Neural progenitor cell (in vitro differentiated cells): ENCODE data around the gene DCLK2. TPM values are rescaled to one million over a fixed set of nuclear protein-coding genes. Genes with fewer than 3 reads are reported as not detected.

Experiments used
- DNase-seq: peaks from one replicate; pipeline ENCODE4 v3.0.0-alpha.2; 2016; ENCODE audit warnings: low spot score
- H2AFZ ChIP-seq: fragments of 200-600 bp; sonication (generic); replicated peaks from 2 replicates; pipeline ENCODE4 v1.6.1; 2016; ENCODE audit warnings: antibody characterized with exemption
- H3F3A ChIP-seq: fragments of 200-600 bp; sonication (generic); 2 replicates; pipeline ENCODE4 v1.6.1; 2016; ENCODE audit warnings: antibody characterized with exemption, low read depth
- H3K27ac ChIP-seq: fragments of 200-600 bp; sonication (generic); 2 replicates; pipeline ENCODE4 v1.5.1; 2016; ENCODE audit warnings: mild to moderate bottlenecking
- H3K27me3 ChIP-seq: fragments of 200-600 bp; sonication (generic); 2 replicates; pipeline ENCODE4 v1.6.1; 2016; ENCODE audit warnings: mild to moderate bottlenecking, moderate library complexity
- H3K36me3 ChIP-seq: fragments of 200-600 bp; sonication (generic); 2 replicates; pipeline ENCODE4 v1.5.1; 2016
- H3K4me1 ChIP-seq: fragments of 200-600 bp; sonication (generic); 2 replicates; pipeline ENCODE4 v1.6.1; 2016; ENCODE audit warnings: mixed run types
- H3K4me2 ChIP-seq: fragments of 200-600 bp; sonication (generic); 2 replicates; pipeline ENCODE4 v1.6.1; 2016
- H3K4me3 ChIP-seq: fragments of 200-600 bp; sonication (generic); 2 replicates; pipeline ENCODE4 v1.5.1; 2016
- H3K79me2 ChIP-seq: fragments of 200-600 bp; sonication (generic); 2 replicates; pipeline ENCODE4 v1.6.1; 2016; ENCODE audit warnings: low read depth
- H3K9ac ChIP-seq: fragments of 200-600 bp; sonication (generic); 2 replicates; pipeline ENCODE4 v1.6.1; 2016
- H3K9me3 ChIP-seq: fragments of 200-600 bp; sonication (generic); 2 replicates; pipeline ENCODE4 v1.5.1; 2016; ENCODE audit warnings: low read depth
- H4K20me1 ChIP-seq: fragments of 200-600 bp; sonication (generic); 2 replicates; pipeline ENCODE4 v1.6.1; 2016; ENCODE audit warnings: low read depth
- H3K27ac Mint-ChIP-seq: 3 replicates; pipeline ENCODE4 v1.8.0; 2021; ENCODE audit warnings: mixed read lengths
- H3K27me3 Mint-ChIP-seq: 2 replicates; pipeline ENCODE4 v1.8.0; 2022; ENCODE audit warnings: low read depth, mild to moderate bottlenecking, inconsistent platforms, moderate library complexity, mixed read lengths; ENCODE audit not compliant: insufficient read depth
- H3K36me3 Mint-ChIP-seq: 3 replicates; pipeline ENCODE4 v1.8.0; 2021; ENCODE audit warnings: mixed read lengths
- H3K4me1 Mint-ChIP-seq: 3 replicates; pipeline ENCODE4 v1.8.0; 2021; ENCODE audit warnings: mixed read lengths
- H3K4me3 Mint-ChIP-seq: 3 replicates; pipeline ENCODE4 v1.8.0; 2021; ENCODE audit warnings: mild to moderate bottlenecking, moderate library complexity, mixed read lengths
- H3K9me3 Mint-ChIP-seq: 3 replicates; pipeline ENCODE4 v1.8.0; 2020; ENCODE audit warnings: mixed read lengths
- CTCF ChIP-seq: fragments of 200-600 bp; sonication (generic); IDR thresholded peaks from 2 replicates; pipeline ENCODE4 v1.5.1; 2017; ENCODE audit warnings: antibody characterized with exemption, mild to moderate bottlenecking
- EZH2 ChIP-seq: fragments of 200-600 bp; sonication (generic); IDR thresholded peaks from 2 replicates; pipeline ENCODE4 v1.6.1; 2017; ENCODE audit warnings: antibody characterized with exemption, mild to moderate bottlenecking, moderate library complexity
- EZH2phosphoT487 ChIP-seq: fragments of 200-600 bp; sonication (generic); IDR thresholded peaks from 2 replicates; pipeline ENCODE4 v1.6.1; 2017; ENCODE audit warnings: antibody characterized with exemption
- total RNA-seq: library from RNA; depleted of rRNA; stranded (reverse); fragments of >200 nt; gene quantifications from 2 replicates; pipeline ENCODE4 v1.2.3, GENCODE V29; 2015; ENCODE audit warnings: low replicate concordance

DCLK2 gene
- total RNA-seq, 1 donor from 2014 or later: 11.7 TPM

DNA sequence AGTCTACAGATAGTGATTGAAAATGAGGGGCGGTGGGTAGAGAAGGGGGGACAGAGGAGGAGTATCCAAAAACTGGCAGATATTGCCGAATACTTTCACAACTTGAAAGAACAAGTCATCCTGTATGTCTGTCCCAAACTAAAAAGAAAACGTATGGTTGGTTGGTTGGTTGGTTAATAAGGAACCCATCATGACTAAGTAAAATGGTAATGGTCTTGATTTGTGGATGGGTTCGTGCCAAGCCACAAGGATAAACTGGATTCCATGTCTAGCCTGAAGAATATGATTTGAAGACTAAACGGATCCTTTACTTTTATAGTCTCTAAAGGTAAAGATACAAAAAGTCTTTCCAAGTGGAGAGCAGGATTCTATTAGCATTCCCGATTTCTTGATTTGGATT is 208.4 kb downstream of the DCLK2 start:
- Mint-ChIP-seq H3K27ac (no peak overlapping the region), H3K4me3 (no peak overlapping the region), H3K9me3 (peaks cover 3% of the 10 kb centered on the region), H3K27me3 (peaks cover 2% of the 10 kb centered on the region), H3K4me1 (peaks cover 25% of the 10 kb centered on the region), H3K36me3 (peaks cover 15% of the 10 kb centered on the region)
- H2AFZ ChIP-seq: no peak overlapping the region
- TF ChIP-seq CTCF (no peak), EZH2 (no peak), EZH2phosphoT487 (no peak)
- no peaks in the 10 kb centered on the region for H3K27me3 ChIP-seq
- no peak overlapping the region for H3K4me2 ChIP-seq
- no peak overlapping the region for H3K27ac ChIP-seq
- H3K79me2 ChIP-seq: no peaks in the 10 kb centered on the region
- H3K9ac ChIP-seq: no peak overlapping the region
- DNase-seq: no peak
- peaks cover 17% of the 10 kb centered on the region for H3K4me1 ChIP-seq
- H3K36me3 ChIP-seq: no peaks in the 10 kb centered on the region
- no peak overlapping the region for H3K4me3 ChIP-seq
- no peaks in the 10 kb centered on the region for H3F3A ChIP-seq
- no peaks in the 10 kb centered on the region for H4K20me1 ChIP-seq
- H3K9me3 ChIP-seq: no peaks in the 10 kb centered on the region

- Mint-ChIP-seq H3K9me3 (peaks cover 8% of the 10 kb centered on the region), H3K4me1 (peaks cover 16% of the 10 kb centered on the region), H3K27ac (no peak overlapping the region), H3K36me3 (peaks cover 7% of the 10 kb centered on the region), H3K27me3 (no peaks in the 10 kb centered on the region), H3K4me3 (no peak overlapping the region)
- Histone ChIP-seq H3K4me1 (peaks cover 17% of the 10 kb centered on the region), H3K27ac (no peak overlapping the region), H3K79me2 (no peaks in the 10 kb centered on the region), H3K9ac (no peak overlapping the region), H3K4me2 (no peak overlapping the region), H4K20me1 (no peaks in the 10 kb centered on the region), H3K4me3 (no peak overlapping the region), H3K27me3 (no peaks in the 10 kb centered on the region), H3F3A (no peaks in the 10 kb centered on the region), H3K9me3 (peaks cover 5% of the 10 kb centered on the region), H3K36me3 (peaks cover 4% of the 10 kb centered on the region), H2AFZ (no peak overlapping the region)
- no peak for DNase-seq
- TF ChIP-seq EZH2 (no peak), EZH2phosphoT487 (no peak), CTCF (no peak)
Measured at GRCh38 chr4:150289198-150289597, 211.0 kb downstream of the DCLK2 start.

GRCh38 chr4:150289881-150290280 is 211.6 kb downstream of the DCLK2 start:
- Mint-ChIP-seq H3K4me3 (no peak overlapping the region), H3K27me3 (no peaks in the 10 kb centered on the region), H3K27ac (no peak overlapping the region), H3K36me3 (peaks cover 7% of the 10 kb centered on the region), H3K4me1 (peaks cover 16% of the 10 kb centered on the region), H3K9me3 (peaks cover 8% of the 10 kb centered on the region)
- Histone ChIP-seq H3K9ac (no peak overlapping the region), H2AFZ (no peak overlapping the region), H3K27ac (no peak overlapping the region), H3K4me3 (no peak overlapping the region), H3K4me2 (no peak overlapping the region), H3F3A (no peaks in the 10 kb centered on the region), H3K36me3 (peaks cover 4% of the 10 kb centered on the region), H4K20me1 (no peaks in the 10 kb centered on the region), H3K4me1 (peaks cover 17% of the 10 kb centered on the region), H3K79me2 (no peaks in the 10 kb centered on the region), H3K9me3 (peaks cover 5% of the 10 kb centered on the region), H3K27me3 (no peaks in the 10 kb centered on the region)
- TF ChIP-seq EZH2 (no peak), CTCF (no peak), EZH2phosphoT487 (no peak)
- no peak for DNase-seq
